H9 (cell line): Measurements from ENCODE around the gene ATP6V0E1. TPM values are rescaled to one million over a fixed set of nuclear protein-coding genes. Genes with fewer than 3 reads are reported as not detected.

Experiments
- DNase-seq: peaks from one replicate; pipeline ENCODE4 v3.0.0-alpha.2; 2017
- H2AFZ ChIP-seq: one replicate; pipeline ENCODE4 v1.6.1; 2013; ENCODE audit warnings: mild to moderate bottlenecking, low read length, control low read depth, moderate library complexity
- H2AK5ac ChIP-seq: 2 replicates; pipeline ENCODE4 v1.6.1; 2013; ENCODE audit warnings: low read length, control low read depth, mixed read lengths; ENCODE audit not compliant: insufficient read length
- H2BK120ac ChIP-seq: one replicate; pipeline ENCODE4 v1.6.1; 2013; ENCODE audit warnings: low read depth, mild to moderate bottlenecking, low read length, control low read depth, inconsistent platforms; ENCODE audit not compliant: poor library complexity, severe bottlenecking
- H2BK12ac ChIP-seq: 2 replicates; pipeline ENCODE4 v1.6.1; 2013; ENCODE audit warnings: low read length, control low read depth, mixed read lengths, low read depth; ENCODE audit not compliant: insufficient read length
- H2BK15ac ChIP-seq: 2 replicates; pipeline ENCODE4 v1.6.1; 2013; ENCODE audit warnings: low read depth, low read length, control low read depth
- H2BK20ac ChIP-seq: one replicate; pipeline ENCODE4 v1.6.1; 2013; ENCODE audit warnings: low read depth, mild to moderate bottlenecking, low read length, control low read depth, inconsistent platforms; ENCODE audit not compliant: poor library complexity, severe bottlenecking
- H2BK5ac ChIP-seq: 2 replicates; pipeline ENCODE4 v1.6.1; 2013; ENCODE audit warnings: low read length, control low read depth, mixed read lengths; ENCODE audit not compliant: insufficient read length
- H3K14ac ChIP-seq: 2 replicates; pipeline ENCODE4 v1.6.1; 2013; ENCODE audit warnings: low read length, control low read depth; ENCODE audit not compliant: insufficient read depth
- H3K18ac ChIP-seq: 2 replicates; pipeline ENCODE4 v1.6.1; 2013; ENCODE audit warnings: low read depth, mild to moderate bottlenecking, mixed read lengths, low read length, control low read depth; ENCODE audit not compliant: insufficient read length
- H3K23ac ChIP-seq: 2 replicates; pipeline ENCODE4 v1.6.1; 2013; ENCODE audit warnings: low read length, control low read depth, mixed read lengths, low read depth; ENCODE audit not compliant: insufficient read length
- H3K23me2 ChIP-seq: 2 replicates; pipeline ENCODE4 v1.6.1; 2013; ENCODE audit warnings: low read depth, mild to moderate bottlenecking, mixed read lengths, low read length, control low read depth; ENCODE audit not compliant: insufficient read length, poor library complexity, severe bottlenecking
- H3K27ac ChIP-seq: 2 replicates; pipeline ENCODE4 v1.5.1; 2013; ENCODE audit warnings: low read length, control low read depth, mixed read lengths, low read depth; ENCODE audit not compliant: insufficient read length
- H3K27me3 ChIP-seq: 2 replicates; pipeline ENCODE4 v1.6.1; 2013; ENCODE audit warnings: low read length, control low read depth, inconsistent platforms; ENCODE audit not compliant: insufficient read depth
- H3K4ac ChIP-seq: 2 replicates; pipeline ENCODE4 v1.6.1; 2013; ENCODE audit warnings: low read depth, mild to moderate bottlenecking, control low read depth, inconsistent platforms, low read length, moderate library complexity
- H3K4me1 ChIP-seq: 2 replicates; pipeline ENCODE4 v1.6.1; 2013; ENCODE audit warnings: low read length, control low read depth, inconsistent platforms; ENCODE audit not compliant: insufficient read depth
- H3K4me2 ChIP-seq: 2 replicates; pipeline ENCODE4 v1.6.1; 2013; ENCODE audit warnings: low read length, control low read depth, mixed read lengths; ENCODE audit not compliant: insufficient read length, insufficient read depth
- H3K56ac ChIP-seq: 2 replicates; pipeline ENCODE4 v1.6.1; 2013; ENCODE audit warnings: low read depth, mild to moderate bottlenecking, mixed read lengths, low read length, control low read depth; ENCODE audit not compliant: insufficient read length
- H3K79me1 ChIP-seq: 2 replicates; pipeline ENCODE4 v1.6.1; 2013; ENCODE audit warnings: low read depth, mild to moderate bottlenecking, moderate library complexity, low read length, control low read depth, inconsistent platforms; ENCODE audit not compliant: insufficient read depth, poor library complexity, severe bottlenecking
- H3K79me2 ChIP-seq: 2 replicates; pipeline ENCODE4 v1.6.1; 2013; ENCODE audit warnings: low read length, control low read depth, inconsistent platforms; ENCODE audit not compliant: insufficient read depth
- H3K9ac ChIP-seq: 2 replicates; pipeline ENCODE4 v1.6.1; 2013; ENCODE audit warnings: low read length, control low read depth, mixed read lengths; ENCODE audit not compliant: insufficient read length; ENCODE audit errors: extremely low read depth
- H3K9me3 ChIP-seq: one replicate; pipeline ENCODE4 v1.6.1; 2013; ENCODE audit warnings: low read depth, low read length, inconsistent platforms; ENCODE audit not compliant: control insufficient read depth
- H3T11ph ChIP-seq: one replicate; pipeline ENCODE4 v1.6.1; 2013; ENCODE audit warnings: mild to moderate bottlenecking, low read length, control low read depth, inconsistent platforms
- H4K20me1 ChIP-seq: one replicate; pipeline ENCODE4 v1.6.1; 2013; ENCODE audit not compliant: control insufficient read depth, insufficient read length, insufficient read depth
- H4K5ac ChIP-seq: 2 replicates; pipeline ENCODE4 v1.6.1; 2013; ENCODE audit warnings: low read depth, mild to moderate bottlenecking, mixed read lengths, low read length, control low read depth; ENCODE audit not compliant: insufficient read length
- H4K8ac ChIP-seq: replicated peaks from 2 replicates; pipeline ENCODE4 v1.6.1; 2013; ENCODE audit warnings: low read length, control low read depth, mixed read lengths, low read depth; ENCODE audit not compliant: insufficient read length
- H4K91ac ChIP-seq: 2 replicates; pipeline ENCODE4 v1.6.1; 2013; ENCODE audit warnings: low read depth, mild to moderate bottlenecking, moderate library complexity, mixed read lengths, low read length, control low read depth; ENCODE audit not compliant: insufficient read length
- H3K27ac Mint-ChIP-seq, 3 experiments: 2 replicates in 2 of 3; 3 replicates in 1 of 3; pipeline ENCODE4 v1.8.0; 2020 to 2021; ENCODE audit warnings: mixed read lengths in 3 of 3, mild to moderate bottlenecking in 1 of 3, moderate library complexity in 1 of 3
- H3K27me3 Mint-ChIP-seq: 2 replicates; pipeline ENCODE4 v1.8.0; 2021; ENCODE audit warnings: low read depth, mild to moderate bottlenecking, moderate library complexity, mixed read lengths
- H3K36me3 Mint-ChIP-seq, 3 experiments: 2 replicates in 2 of 3; 3 replicates in 1 of 3; pipeline ENCODE4 v1.8.0; 2020 to 2021; ENCODE audit warnings: low read depth in 3 of 3, mixed read lengths in 3 of 3; ENCODE audit not compliant: insufficient read depth in 1 of 3
- H3K4me1 Mint-ChIP-seq, 2 experiments: 2 replicates each; pipeline ENCODE4 v1.8.0; 2020; ENCODE audit warnings: mixed read lengths in 2 of 2
- H3K4me3 Mint-ChIP-seq, 2 experiments: 2 replicates in 1 of 2; 3 replicates in 1 of 2; pipeline ENCODE4 v1.8.0; 2020 to 2021; ENCODE audit warnings: mild to moderate bottlenecking in 2 of 2, mixed read lengths in 2 of 2, moderate library complexity in 1 of 2
- H3K9me3 Mint-ChIP-seq, 2 experiments: 2 replicates in 1 of 2; 3 replicates in 1 of 2; pipeline ENCODE4 v1.8.0; 2020; ENCODE audit warnings: mild to moderate bottlenecking in 2 of 2, mixed read lengths in 2 of 2, moderate library complexity in 1 of 2
- WGBS: extraction: QIAGEN DNeasy Blood & Tissue Kit; methylation state at CpG from one replicate; pipeline ENCODE4 v1.1.7; 2013; ENCODE audit warnings: missing lambda C conversion rate, low lambda C conversion rate, mixed read lengths; ENCODE audit not compliant: insufficient read length; ENCODE audit errors: extremely low coverage; 5-methylcytosine and 5-hydroxymethylcytosine counted together
- total RNA-seq: library from RNA; stranded (reverse); gene quantifications from 2 replicates; pipeline ENCODE4 v1.2.1, GENCODE V29; 2021
- TF ChIP-seq, protein P1 (sequence below): fragments of 200-600 bp; sonication (generic); conservative IDR thresholded peaks from 3 replicates; pipeline ENCODE4 v1.8.0; 2021; ENCODE audit warnings: antibody characterized with exemption, mild to moderate bottlenecking

The ATP6V0E1 gene
- total RNA-seq, 1 experiment from 2014 or later, result 101 TPM

- H4K5ac ChIP-seq, result no peak overlapping the region
- H3K36me3 Mint-ChIP-seq, result peaks cover 15 to 40% (median 36%) of the 10 kb centered on the region in 3 experiments; a peak in 6 of 7 replicates
- peaks cover 8% of the 10 kb centered on the region for H3K79me1 ChIP-seq
- no peak overlapping the region for H3K4ac ChIP-seq
- no peak overlapping the region for H3K56ac ChIP-seq
- H3K9me3 Mint-ChIP-seq, result no peaks in the 10 kb centered on the region
- H3K27ac Mint-ChIP-seq, result no peak overlapping the region
- no peaks in the 10 kb centered on the region for H3K4me1 ChIP-seq
- H2BK120ac ChIP-seq, result no peak overlapping the region
- no CpG with 5 or more reads among the region's 8 CpGs for WGBS
- no peaks in the 10 kb centered on the region for H3K27me3 Mint-ChIP-seq
- no peak overlapping the region for H3K14ac ChIP-seq
- no peaks in the 10 kb centered on the region for H3K27me3 ChIP-seq
- H3K79me2 ChIP-seq, result peaks cover 4% of the 10 kb centered on the region; the same call in 1 of the 2 replicates
- no peak overlapping the region for H3K4me3 Mint-ChIP-seq
- H4K91ac ChIP-seq, result no peak overlapping the region
- H2BK20ac ChIP-seq, result no peak overlapping the region
- no peak overlapping the region for H3K9ac ChIP-seq
- H4K8ac ChIP-seq, result no peak overlapping the region
- H2AK5ac ChIP-seq, result no peak overlapping the region
- no peaks in the 10 kb centered on the region for H3K9me3 ChIP-seq
- H3K4me2 ChIP-seq, result no peak overlapping the region
- H2BK5ac ChIP-seq, result no peak overlapping the region
- no peak overlapping the region for H3K18ac ChIP-seq
- H2BK15ac ChIP-seq, result no peak overlapping the region
- H2AFZ ChIP-seq, result no peak overlapping the region
- H3K23ac ChIP-seq, result no peak overlapping the region
- H4K20me1 ChIP-seq, result no peaks in the 10 kb centered on the region
- DNase-seq, result no peak
- H2BK12ac ChIP-seq, result no peak overlapping the region
- no peak overlapping the region for H3K27ac ChIP-seq
- H3K4me1 Mint-ChIP-seq, result no peaks in the 10 kb centered on the region
- no peaks in the 10 kb centered on the region for H3K23me2 ChIP-seq
- TF ChIP-seq, protein P1, sequence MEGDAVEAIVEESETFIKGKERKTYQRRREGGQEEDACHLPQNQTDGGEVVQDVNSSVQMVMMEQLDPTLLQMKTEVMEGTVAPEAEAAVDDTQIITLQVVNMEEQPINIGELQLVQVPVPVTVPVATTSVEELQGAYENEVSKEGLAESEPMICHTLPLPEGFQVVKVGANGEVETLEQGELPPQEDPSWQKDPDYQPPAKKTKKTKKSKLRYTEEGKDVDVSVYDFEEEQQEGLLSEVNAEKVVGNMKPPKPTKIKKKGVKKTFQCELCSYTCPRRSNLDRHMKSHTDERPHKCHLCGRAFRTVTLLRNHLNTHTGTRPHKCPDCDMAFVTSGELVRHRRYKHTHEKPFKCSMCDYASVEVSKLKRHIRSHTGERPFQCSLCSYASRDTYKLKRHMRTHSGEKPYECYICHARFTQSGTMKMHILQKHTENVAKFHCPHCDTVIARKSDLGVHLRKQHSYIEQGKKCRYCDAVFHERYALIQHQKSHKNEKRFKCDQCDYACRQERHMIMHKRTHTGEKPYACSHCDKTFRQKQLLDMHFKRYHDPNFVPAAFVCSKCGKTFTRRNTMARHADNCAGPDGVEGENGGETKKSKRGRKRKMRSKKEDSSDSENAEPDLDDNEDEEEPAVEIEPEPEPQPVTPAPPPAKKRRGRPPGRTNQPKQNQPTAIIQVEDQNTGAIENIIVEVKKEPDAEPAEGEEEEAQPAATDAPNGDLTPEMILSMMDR, result no peak
- no peak overlapping the region for H3T11ph ChIP-seq
Measured at GRCh38 chr5:172990776-172991175, 7.2 kb downstream of the ATP6V0E1 start.
